ENCODE measurements around the gene EIF2S2.

The EIF2S2 gene

GRCh38 chr20:34124469-34125249, 12.6 kb upstream of the EIF2S2 start:
- TF ChIP-seq CTCF (IDR thresholded peaks at IDR 0.05; ENCODE audit: insufficient read depth, low read depth, low read length, missing control alignments): no peak
- peak; percentile 47 for DNase-seq (ENCODE audit: low read depth)
- no peak overlapping the region for H3K4me3 ChIP-seq (ENCODE audit: low read depth, low read length)

- H3K4me3 ChIP-seq (ENCODE audit: low read depth, low read length): no peak overlapping the region
- TF ChIP-seq CTCF (IDR thresholded peaks at IDR 0.05; ENCODE audit: insufficient read depth, low read depth, low read length, missing control alignments): no peak
- DNase-seq (ENCODE audit: low read depth): no peak
These were observed 11.3 kb upstream of the EIF2S2 start for GRCh38 chr20:34123309-34123708.

GRCh38 chr20:34122274-34122980, 10.4 kb upstream of the EIF2S2 start:
- no peak overlapping the region for H3K4me3 ChIP-seq (ENCODE audit: low read depth, low read length)
- no peak for TF ChIP-seq CTCF (IDR thresholded peaks at IDR 0.05; ENCODE audit: insufficient read depth, low read depth, low read length, missing control alignments)
- DNase-seq (ENCODE audit: low read depth): no peak

- no peak for TF ChIP-seq CTCF (IDR thresholded peaks at IDR 0.05; ENCODE audit: insufficient read depth, low read depth, low read length, missing control alignments)
- no peak overlapping the region for H3K4me3 ChIP-seq (ENCODE audit: low read depth, low read length)
- DNase-seq (ENCODE audit: low read depth): no peak
These were observed 8.2 kb upstream of the EIF2S2 start for GRCh38 chr20:34120213-34120612.

GRCh38 chr20:34115232-34115631, 3.2 kb upstream of the EIF2S2 start:
- no peak overlapping the region for H3K4me3 ChIP-seq (ENCODE audit: low read depth, low read length)
- no peak for TF ChIP-seq CTCF (IDR thresholded peaks at IDR 0.05; ENCODE audit: insufficient read depth, low read depth, low read length, missing control alignments)
- no peak for DNase-seq (ENCODE audit: low read depth)

- TF ChIP-seq CTCF (IDR thresholded peaks at IDR 0.05; ENCODE audit: insufficient read depth, low read depth, low read length, missing control alignments): no peak
- H3K4me3 ChIP-seq (ENCODE audit: low read depth, low read length): no peak overlapping the region
- no peak for DNase-seq (ENCODE audit: low read depth)
These were observed 2.8 kb upstream of the EIF2S2 start for GRCh38 chr20:34114809-34115208.

All from GM12865 (cell line).